Activated naive CD4-positive, alpha-beta T cell treated with anti-CD3 and anti-CD28 coated beads, Interleukin-2, amount 50 U/mL, for 24 hours (primary cell): ENCODE results near the gene SP140.

Experiments used
- H3K27ac Mint-ChIP-seq: one replicate; pipeline ENCODE4 v1.8.0; 2021; ENCODE audit warnings: mild to moderate bottlenecking, mixed read lengths
- H3K27me3 Mint-ChIP-seq: one replicate; pipeline ENCODE4 v1.8.0; 2021; ENCODE audit warnings: mixed read lengths
- H3K36me3 Mint-ChIP-seq: one replicate; pipeline ENCODE4 v1.8.0; 2021; ENCODE audit warnings: mixed read lengths
- H3K4me1 Mint-ChIP-seq: one replicate; pipeline ENCODE4 v1.8.0; 2021; ENCODE audit warnings: mixed read lengths
- H3K4me3 Mint-ChIP-seq: one replicate; pipeline ENCODE4 v1.8.0; 2021; ENCODE audit warnings: mild to moderate bottlenecking, mixed read lengths
- H3K9me3 Mint-ChIP-seq: one replicate; pipeline ENCODE4 v1.8.0; 2021; ENCODE audit warnings: mixed read lengths

Gene SP140

DNA sequence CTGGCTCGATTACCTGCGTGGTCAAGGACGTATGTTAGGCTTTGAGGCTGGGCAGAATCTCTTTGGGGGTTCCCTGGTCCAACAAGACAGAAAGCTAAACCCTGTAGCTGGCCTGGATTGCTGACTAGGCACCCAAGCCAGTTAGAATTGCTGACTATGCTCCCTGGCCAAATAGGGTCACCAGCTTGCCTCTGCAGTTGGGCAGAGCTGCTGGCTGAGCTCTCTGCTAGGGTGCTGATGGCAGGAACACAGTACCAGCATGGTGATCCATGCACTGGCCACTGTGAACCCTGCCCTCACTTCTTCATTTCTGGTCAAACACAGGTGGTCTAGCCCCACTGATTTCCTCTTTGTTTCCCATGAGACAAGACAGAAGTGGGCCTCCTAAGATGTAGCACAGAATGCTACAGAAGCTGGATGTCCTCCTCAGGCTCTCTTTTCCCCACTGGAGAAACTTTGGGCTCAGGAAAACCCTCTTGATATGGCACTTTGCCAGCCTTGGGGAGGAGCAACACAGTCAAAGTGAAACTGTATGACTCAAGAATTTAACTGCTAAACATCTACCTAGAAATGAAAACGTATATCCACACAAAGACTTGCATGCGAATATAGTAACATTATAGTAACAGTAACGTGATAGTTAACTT is 122.2 kb downstream of the SP140 start:
- H3K4me3 Mint-ChIP-seq: peak overlapping the region; percentile 58
- H3K27ac Mint-ChIP-seq: peak overlapping the region; percentile 82
- peaks cover 45% of the 10 kb centered on the region for H3K36me3 Mint-ChIP-seq
- H3K27me3 Mint-ChIP-seq: no peaks in the 10 kb centered on the region
- peaks cover 83% of the 10 kb centered on the region for H3K4me1 Mint-ChIP-seq
- peaks cover 22% of the 10 kb centered on the region for H3K9me3 Mint-ChIP-seq

DNA sequence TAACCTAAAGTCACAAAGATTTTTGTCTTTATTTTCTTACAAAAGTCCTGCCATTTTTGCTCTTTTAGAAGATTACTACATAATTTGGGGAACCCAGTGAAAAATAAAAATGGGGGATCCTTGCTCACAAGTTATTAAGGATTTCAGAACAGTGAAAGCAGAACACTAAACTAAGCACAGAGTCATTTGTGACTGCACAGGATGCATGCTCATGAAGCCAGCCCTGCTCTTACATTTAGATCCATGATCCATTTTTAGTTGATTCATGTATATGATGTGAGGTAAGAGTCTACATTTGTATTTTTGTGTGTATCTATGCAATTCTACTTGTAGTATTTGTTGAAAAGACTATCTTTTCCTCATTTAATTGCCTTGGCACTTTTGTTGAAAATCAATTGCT is 123.3 kb downstream of the SP140 start:
- Mint-ChIP-seq H3K4me3 (peak overlapping the region; percentile 58), H3K36me3 (peaks cover 38% of the 10 kb centered on the region), H3K9me3 (peaks cover 17% of the 10 kb centered on the region), H3K4me1 (peaks cover 80% of the 10 kb centered on the region), H3K27ac (no peak overlapping the region), H3K27me3 (no peaks in the 10 kb centered on the region)

- no peak overlapping the region for H3K4me3 Mint-ChIP-seq
- H3K36me3 Mint-ChIP-seq: peaks cover 34% of the 10 kb centered on the region
- peaks cover 45% of the 10 kb centered on the region for H3K4me1 Mint-ChIP-seq
- H3K9me3 Mint-ChIP-seq: no peaks in the 10 kb centered on the region
- H3K27ac Mint-ChIP-seq: no peak overlapping the region
- no peaks in the 10 kb centered on the region for H3K27me3 Mint-ChIP-seq
Measured at GRCh38 chr2:230356084-230356483, 130.5 kb downstream of the SP140 start.

DNA sequence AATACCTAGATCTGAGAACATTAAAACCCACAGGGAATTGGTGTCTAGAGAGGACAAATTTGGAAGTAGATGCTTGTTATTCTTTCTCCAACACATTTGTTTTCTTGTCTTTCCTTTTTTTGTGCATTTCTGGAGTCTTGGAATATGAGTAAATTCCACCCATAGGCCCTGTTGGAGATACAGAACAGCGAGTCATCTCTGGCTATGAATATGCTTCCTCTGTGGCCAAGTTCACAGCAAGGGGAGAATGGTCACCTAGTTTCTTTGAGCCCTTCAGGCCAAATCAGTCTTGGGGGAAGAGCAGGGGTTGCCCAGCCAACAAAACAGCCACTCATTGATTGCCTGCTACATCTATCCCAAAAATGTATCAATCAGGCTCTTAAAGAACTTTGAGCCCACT is 132.8 kb downstream of the SP140 start:
- Mint-ChIP-seq H3K4me1 (peaks cover 49% of the 10 kb centered on the region), H3K9me3 (no peaks in the 10 kb centered on the region), H3K4me3 (no peak overlapping the region), H3K27ac (no peak overlapping the region), H3K27me3 (no peaks in the 10 kb centered on the region), H3K36me3 (peaks cover 41% of the 10 kb centered on the region)

DNA sequence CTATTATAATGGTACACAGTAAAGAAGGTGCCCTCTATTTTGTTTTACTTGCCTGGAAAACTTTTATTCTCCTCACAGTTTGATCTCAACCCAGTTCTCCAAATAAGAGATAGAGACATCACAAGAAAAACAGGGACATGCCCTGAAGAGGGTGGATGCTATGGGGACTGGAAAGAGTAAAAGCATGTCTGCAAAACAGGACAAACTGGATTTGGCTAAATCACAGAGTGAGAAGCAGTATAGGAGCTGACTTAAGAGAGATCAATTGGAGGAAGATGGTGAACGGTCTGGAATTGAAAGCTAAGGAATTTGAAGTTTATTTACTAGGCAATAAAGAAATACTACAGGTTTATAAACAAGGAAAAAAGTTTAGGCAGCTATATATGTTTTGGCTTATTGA is 134.5 kb downstream of the SP140 start:
- Mint-ChIP-seq H3K4me1 (peaks cover 49% of the 10 kb centered on the region), H3K4me3 (no peak overlapping the region), H3K27me3 (no peaks in the 10 kb centered on the region), H3K9me3 (no peaks in the 10 kb centered on the region), H3K36me3 (peaks cover 45% of the 10 kb centered on the region), H3K27ac (peak overlapping the region; percentile 25)

DNA sequence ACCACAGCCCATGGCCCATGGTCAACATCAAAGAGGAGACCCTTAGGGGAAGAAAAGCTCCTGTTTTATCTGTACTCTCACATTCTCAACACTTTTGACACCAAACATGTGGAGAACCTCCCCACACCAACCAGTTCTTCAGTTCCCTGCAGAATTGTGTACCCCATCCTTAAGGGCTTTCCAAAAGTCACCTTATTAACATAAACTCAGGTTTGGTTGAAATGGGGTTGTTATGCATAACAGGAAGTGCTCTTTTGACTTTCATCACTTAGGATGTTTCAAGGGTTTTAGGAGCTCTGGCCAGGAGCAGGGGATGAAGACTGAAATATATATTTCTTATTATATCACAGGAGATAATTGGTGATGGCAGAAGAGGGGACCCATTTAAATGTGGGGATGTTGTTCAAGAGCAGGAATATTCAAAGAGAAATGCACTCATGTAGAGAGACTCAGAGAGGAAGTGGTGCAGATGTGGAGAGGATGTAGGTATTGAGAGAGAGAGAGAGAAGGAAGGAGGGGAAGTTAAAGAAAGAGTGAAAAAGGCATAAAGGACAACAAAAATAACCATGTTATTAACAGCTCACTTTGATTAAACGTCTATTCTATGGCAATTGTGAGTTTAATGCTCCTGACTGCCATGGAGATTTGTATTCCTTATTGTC is 136.6 kb downstream of the SP140 start:
- Mint-ChIP-seq H3K36me3 (peaks cover 51% of the 10 kb centered on the region), H3K4me1 (peaks cover 57% of the 10 kb centered on the region), H3K9me3 (no peaks in the 10 kb centered on the region), H3K27ac (peak overlapping the region; percentile 88), H3K4me3 (peak overlapping the region; percentile 49), H3K27me3 (no peaks in the 10 kb centered on the region)
